ENCODE data around the gene ZNF230. TPM values are rescaled to one million over a fixed set of nuclear protein-coding genes. Genes with fewer than 3 reads are reported as not detected.

ZNF230 gene
- total and polyA plus RNA-seq, 9 of the 15 experiments (the other 6 are each of a cell fraction or from before 2014, with no cell fraction given): 1.3 to 4.0 (median 2.2) TPM

DNA sequence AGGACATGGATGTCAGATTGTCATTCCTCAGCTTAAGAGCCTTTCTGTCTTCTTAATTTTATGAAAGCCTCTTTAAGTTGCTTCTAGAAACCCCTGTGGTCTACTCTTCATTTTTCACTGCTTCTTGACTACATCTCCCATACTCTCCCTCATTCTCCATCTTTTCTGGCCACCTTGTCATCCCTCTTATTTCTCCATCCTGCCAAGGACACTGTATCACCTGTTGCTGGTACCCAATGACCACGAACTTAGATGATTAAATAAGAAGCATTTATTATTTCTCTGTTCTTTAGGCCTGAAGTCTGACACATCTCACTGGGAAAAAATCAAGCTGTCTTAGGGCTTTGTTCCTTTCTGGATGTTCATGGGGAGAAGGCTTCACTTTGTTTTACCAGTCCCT, 58.3 kb downstream of the ZNF230 start:
- no peak overlapping the region for H3K4me2 ChIP-seq (ENCODE audit: insufficient read depth, low read length)
- H4K20me1 ChIP-seq (replicated peaks; ENCODE audit: control insufficient read depth, insufficient read depth, low read length): no peaks in the 10 kb centered on the region
- H3K27ac ChIP-seq (ENCODE audit: extremely low read depth, low read depth, low read length): no peak overlapping the region
- H2AFZ ChIP-seq (ENCODE audit: low read depth, low read length): no peak overlapping the region
- no TSS peak for BruUV-seq (replicated peaks)
- H3K9me1 ChIP-seq (ENCODE audit: control insufficient read depth, insufficient read depth, low read length): no peaks in the 10 kb centered on the region
- FAIRE-seq: no peak
- H3K79me2 ChIP-seq (ENCODE audit: control insufficient read depth, insufficient read depth, low read length): no peaks in the 10 kb centered on the region
- 0% methylated on average over 1 of the region's 1 CpG for WGBS (ENCODE audit: insufficient coverage, low coverage, missing lambda C conversion rate)
- no peak for ATAC-seq
- DNase-seq (ENCODE audit: extremely low read depth in 1 of 4, low spot score in 3 of 4): no peak
- no peaks in the 10 kb centered on the region for H3K9me3 ChIP-seq (replicated peaks; ENCODE audit: control insufficient read depth, insufficient read depth, low read depth, low read length)
- POLR2A ChIA-PET: interaction anchor here (0.7 to 1.7 kb wide), 3 partner anchors 9 to 299 kb away, joined by 3 to 5 read pairs (median 3); no protein-coding TSS in a partner anchor
- H3K36me3 ChIP-seq (ENCODE audit: control insufficient read depth, insufficient read depth, low read length): no peaks in the 10 kb centered on the region
- H3K4me3 ChIP-seq: no peak overlapping the region
- in situ Hi-C loops (cut with MboI): no loop called here
- no peak overlapping the region for H3K9ac ChIP-seq (ENCODE audit: insufficient read depth in 1 of 2, low read depth in 2 of 2, low read length in 2 of 2)
- no peaks in the 10 kb centered on the region for H3K4me1 ChIP-seq (replicated peaks in 1 of 2; ENCODE audit: control insufficient read depth in 2 of 2, insufficient read depth in 2 of 2, low read length in 2 of 2)
- intact Hi-C loops (cut with micrococcal nuclease): no loop called here
- TF ChIP-seq CBFB (CRISPR knock-in tag; IDR thresholded peaks at IDR 0.05) (no peak), ATF6 (CRISPR knock-in tag; IDR thresholded peaks at IDR 0.05) (no peak), HDAC8 (tag; IDR thresholded peaks at IDR 0.05) (no peak), NCOA2 (IDR thresholded peaks at IDR 0.05; ENCODE audit: partially characterized antibody in 2 of 2) (no peak), EGR1 (conservative IDR thresholded peaks at IDR 0.05) (no peak)
- CTCF ChIA-PET (ENCODE audit: low intra/inter-chr PET ratio): no interaction called here
- H3K27me3 ChIP-seq (ENCODE audit: control insufficient read depth in 2 of 2, insufficient read depth in 2 of 2, low read length in 2 of 2): no peaks in the 10 kb centered on the region; a peak in 2 of 5 replicates

Small RNA genes within 50 kb of the gene (small RNA-seq; reads per million reads assigned to genes)
- gene AC006213.5: not detected

Other genes with a start within 250 kb of the ZNF230 start
Only the 7 nearest of the 16 such genes appear.
- 5.8 and 6.7 TPM in 2 replicates for gene ZNF45, start 67.7 kb upstream of the ZNF230 start, total RNA-seq (2014; rRNA removed)
- gene ZNF45, start 67.7 kb upstream of the ZNF230 start, total RNA-seq (2014; rRNA removed; fragmentation: Illumina TruSeq; extraction: Trizol): 10.1 and 12.8 TPM in 2 replicates
- gene ZNF45, start 67.7 kb upstream of the ZNF230 start, total RNA-seq (2015; rRNA removed; fragmentation: Illumina TruSeq; extraction: Trizol): 10.4 TPM in 2 replicates
- 8.5 and 8.8 TPM in 2 replicates for gene ZNF45, start 67.7 kb upstream of the ZNF230 start, total RNA-seq (2021)
- gene ZNF45, start 67.7 kb upstream of the ZNF230 start, polyA plus RNA-seq (2011; rRNA removed): 7.2 and 9.4 TPM in 2 replicates
- 10.4 and 10.6 TPM in 2 replicates for gene ZNF45, start 67.7 kb upstream of the ZNF230 start, polyA plus RNA-seq (2014; fragmentation: Illumina TruSeq; extraction: Trizol)
- 1 to 10 TPM; 2.6 to 5.1 TPM for gene ZNF45, start 67.7 kb upstream of the ZNF230 start, polyA plus RNA-seq (2014; fragmentation: Nextera tagmentation; extraction: Ambion mirVana)
- 6.8 and 9.8 TPM in 2 replicates for gene ZNF45, start 67.7 kb upstream of the ZNF230 start, polyA plus RNA-seq (2014; rRNA removed)
- gene ZNF221, start 51.7 kb upstream of the ZNF230 start, total RNA-seq (2014; rRNA removed): 0.32 and 1.2 TPM in 2 replicates
- 1.2 and 1.4 TPM in 2 replicates for gene ZNF221, start 51.7 kb upstream of the ZNF230 start, total RNA-seq (2014; rRNA removed; fragmentation: Illumina TruSeq; extraction: Trizol)
- 0.80 and 0.98 TPM in 2 replicates for gene ZNF221, start 51.7 kb upstream of the ZNF230 start, total RNA-seq (2015; rRNA removed; fragmentation: Illumina TruSeq; extraction: Trizol)
- 0.78 and 1.1 TPM in 2 replicates for gene ZNF221, start 51.7 kb upstream of the ZNF230 start, total RNA-seq (2021)
- 0.09 and 0.35 TPM in 2 replicates for gene ZNF221, start 51.7 kb upstream of the ZNF230 start, polyA plus RNA-seq (2011; rRNA removed)
- 0.40 and 0.43 TPM in 2 replicates for gene ZNF221, start 51.7 kb upstream of the ZNF230 start, polyA plus RNA-seq (2014; fragmentation: Illumina TruSeq; extraction: Trizol)
- under 1 TPM; 0.45 to 0.52 TPM for gene ZNF221, start 51.7 kb upstream of the ZNF230 start, polyA plus RNA-seq (2014; fragmentation: Nextera tagmentation; extraction: Ambion mirVana)
- gene ZNF221, start 51.7 kb upstream of the ZNF230 start, polyA plus RNA-seq (2014; rRNA removed): 0.34 and 0.42 TPM in 2 replicates
- gene ZNF155, start 18.8 kb upstream of the ZNF230 start, total RNA-seq (2014; rRNA removed): 0.09 and 0.29 TPM in 2 replicates
- gene ZNF155, start 18.8 kb upstream of the ZNF230 start, total RNA-seq (2014; rRNA removed; fragmentation: Illumina TruSeq; extraction: Trizol): 0.67 and 0.76 TPM in 2 replicates
- 0.26 and 0.29 TPM in 2 replicates for gene ZNF155, start 18.8 kb upstream of the ZNF230 start, total RNA-seq (2015; rRNA removed; fragmentation: Illumina TruSeq; extraction: Trizol)
- 0.47 and 0.62 TPM in 2 replicates for gene ZNF155, start 18.8 kb upstream of the ZNF230 start, total RNA-seq (2021)
- 0.09 and 0.20 TPM in 2 replicates for gene ZNF155, start 18.8 kb upstream of the ZNF230 start, polyA plus RNA-seq (2011; rRNA removed)
- 0.22 and 0.28 TPM in 2 replicates for gene ZNF155, start 18.8 kb upstream of the ZNF230 start, polyA plus RNA-seq (2014; fragmentation: Illumina TruSeq; extraction: Trizol)
- gene ZNF155, start 18.8 kb upstream of the ZNF230 start, polyA plus RNA-seq (2014; fragmentation: Nextera tagmentation; extraction: Ambion mirVana): under 1 TPM; 0.37 to 0.53 TPM
- gene ZNF155, start 18.8 kb upstream of the ZNF230 start, polyA plus RNA-seq (2014; rRNA removed): 0.26 and 0.40 TPM in 2 replicates
- 2.2 and 4.2 TPM in 2 replicates for gene ZNF222, start 22.4 kb downstream of the ZNF230 start, total RNA-seq (2014; rRNA removed)
- gene ZNF222, start 22.4 kb downstream of the ZNF230 start, total RNA-seq (2014; rRNA removed; fragmentation: Illumina TruSeq; extraction: Trizol): 4.5 and 5.8 TPM in 2 replicates
- gene ZNF222, start 22.4 kb downstream of the ZNF230 start, total RNA-seq (2015; rRNA removed; fragmentation: Illumina TruSeq; extraction: Trizol): 2.3 and 3.0 TPM in 2 replicates
- 2.3 and 2.8 TPM in 2 replicates for gene ZNF222, start 22.4 kb downstream of the ZNF230 start, total RNA-seq (2021)
- 1.8 and 2.3 TPM in 2 replicates for gene ZNF222, start 22.4 kb downstream of the ZNF230 start, polyA plus RNA-seq (2011; rRNA removed)
- gene ZNF222, start 22.4 kb downstream of the ZNF230 start, polyA plus RNA-seq (2014; fragmentation: Illumina TruSeq; extraction: Trizol): 3.6 and 3.8 TPM in 2 replicates
- 1 to 10 TPM; 2.4 to 3.6 TPM for gene ZNF222, start 22.4 kb downstream of the ZNF230 start, polyA plus RNA-seq (2014; fragmentation: Nextera tagmentation; extraction: Ambion mirVana)
- gene ZNF222, start 22.4 kb downstream of the ZNF230 start, polyA plus RNA-seq (2014; rRNA removed): 2.8 and 4.6 TPM in 2 replicates
- gene ZNF223, start 49.1 kb downstream of the ZNF230 start, total RNA-seq (2014; rRNA removed): 1.2 and 1.3 TPM in 2 replicates
- gene ZNF223, start 49.1 kb downstream of the ZNF230 start, total RNA-seq (2014; rRNA removed; fragmentation: Illumina TruSeq; extraction: Trizol): 0.44 and 0.70 TPM in 2 replicates
- 0.54 and 0.57 TPM in 2 replicates for gene ZNF223, start 49.1 kb downstream of the ZNF230 start, total RNA-seq (2015; rRNA removed; fragmentation: Illumina TruSeq; extraction: Trizol)
- 0.35 and 0.85 TPM in 2 replicates for gene ZNF223, start 49.1 kb downstream of the ZNF230 start, total RNA-seq (2021)
- 0.21 and 0.26 TPM in 2 replicates for gene ZNF223, start 49.1 kb downstream of the ZNF230 start, polyA plus RNA-seq (2011; rRNA removed)
- gene ZNF223, start 49.1 kb downstream of the ZNF230 start, polyA plus RNA-seq (2014; fragmentation: Illumina TruSeq; extraction: Trizol): 0.71 and 1.1 TPM in 2 replicates
- gene ZNF223, start 49.1 kb downstream of the ZNF230 start, polyA plus RNA-seq (2014; fragmentation: Nextera tagmentation; extraction: Ambion mirVana): 1 to 10 TPM; 1.2 to 1.8 TPM
- 0.98 and 1.1 TPM in 2 replicates for gene ZNF223, start 49.1 kb downstream of the ZNF230 start, polyA plus RNA-seq (2014; rRNA removed)
- gene ZNF284, start 69.2 kb downstream of the ZNF230 start, total RNA-seq (2014; rRNA removed): 0.16 and 0.23 TPM in 2 replicates
- gene ZNF284, start 69.2 kb downstream of the ZNF230 start, total RNA-seq (2014; rRNA removed; fragmentation: Illumina TruSeq; extraction: Trizol): 0.22 and 0.29 TPM in 2 replicates
- gene ZNF284, start 69.2 kb downstream of the ZNF230 start, total RNA-seq (2015; rRNA removed; fragmentation: Illumina TruSeq; extraction: Trizol): 0.18 and 0.19 TPM in 2 replicates
- 0.18 and 0.24 TPM in 2 replicates for gene ZNF284, start 69.2 kb downstream of the ZNF230 start, total RNA-seq (2021)
- gene ZNF284, start 69.2 kb downstream of the ZNF230 start, polyA plus RNA-seq (2011; rRNA removed): 0.04 and 0.07 TPM in 2 replicates
- gene ZNF284, start 69.2 kb downstream of the ZNF230 start, polyA plus RNA-seq (2014; fragmentation: Illumina TruSeq; extraction: Trizol): 0.10 and 0.17 TPM in 2 replicates
- gene ZNF284, start 69.2 kb downstream of the ZNF230 start, polyA plus RNA-seq (2014; fragmentation: Nextera tagmentation; extraction: Ambion mirVana): under 1 TPM; 0.13 to 0.20 TPM
- 0.03 and 0.20 TPM in 2 replicates for gene ZNF284, start 69.2 kb downstream of the ZNF230 start, polyA plus RNA-seq (2014; rRNA removed)
- gene ZNF224, start 91.4 kb downstream of the ZNF230 start, total RNA-seq (2014; rRNA removed): 6.5 and 6.9 TPM in 2 replicates
- gene ZNF224, start 91.4 kb downstream of the ZNF230 start, total RNA-seq (2014; rRNA removed; fragmentation: Illumina TruSeq; extraction: Trizol): 10.7 and 14.7 TPM in 2 replicates
- 9.2 and 11.2 TPM in 2 replicates for gene ZNF224, start 91.4 kb downstream of the ZNF230 start, total RNA-seq (2015; rRNA removed; fragmentation: Illumina TruSeq; extraction: Trizol)
- 7.3 and 10.0 TPM in 2 replicates for gene ZNF224, start 91.4 kb downstream of the ZNF230 start, total RNA-seq (2021)
- 13.8 and 15.6 TPM in 2 replicates for gene ZNF224, start 91.4 kb downstream of the ZNF230 start, polyA plus RNA-seq (2011; rRNA removed)
- gene ZNF224, start 91.4 kb downstream of the ZNF230 start, polyA plus RNA-seq (2014; fragmentation: Illumina TruSeq; extraction: Trizol): 7.9 and 8.7 TPM in 2 replicates
- gene ZNF224, start 91.4 kb downstream of the ZNF230 start, polyA plus RNA-seq (2014; fragmentation: Nextera tagmentation; extraction: Ambion mirVana): 1 to 10 TPM; 4.4 to 7.1 TPM
- gene ZNF224, start 91.4 kb downstream of the ZNF230 start, polyA plus RNA-seq (2014; rRNA removed): 9.1 and 12.2 TPM in 2 replicates

Measured in K562 (cell line).